IPS DF 6.9 (cell line): ENCODE results near the gene SLC25A38.
A peak's percentile ranks its signal among the peaks of the same experiment; 100 is the strongest.

Experiments
- DNase-seq: peaks from one replicate; pipeline ENCODE4 v3.0.0-alpha.2; 2013; ENCODE audit warnings: low read depth, low spot score
- H3K27ac ChIP-seq: one replicate; pipeline ENCODE4 v1.5.1; 2013; ENCODE audit warnings: low read length, control low read depth
- H3K27me3 ChIP-seq: 2 replicates; pipeline ENCODE4 v1.6.1; 2013; ENCODE audit warnings: mild to moderate bottlenecking, low read length; ENCODE audit not compliant: control insufficient read depth, insufficient read depth
- H3K36me3 ChIP-seq: 2 replicates; pipeline ENCODE4 v1.6.1; 2013; ENCODE audit warnings: low read length; ENCODE audit not compliant: control insufficient read depth, insufficient read depth
- H3K4me1 ChIP-seq: 2 replicates; pipeline ENCODE4 v1.6.1; 2013; ENCODE audit warnings: low read length; ENCODE audit not compliant: control insufficient read depth, insufficient read depth
- H3K4me3 ChIP-seq: 2 replicates; pipeline ENCODE4 v1.5.1; 2013; ENCODE audit warnings: mild to moderate bottlenecking, low read length
- H3K9me3 ChIP-seq: 2 replicates; pipeline ENCODE4 v1.6.1; 2013; ENCODE audit warnings: low read length, inconsistent platforms; ENCODE audit not compliant: control insufficient read depth, insufficient read depth
- WGBS: extraction: QIAGEN DNeasy Blood & Tissue Kit; methylation state at CpG from one replicate; pipeline ENCODE4 v1.1.7; 2013; ENCODE audit warnings: mixed read lengths, missing lambda C conversion rate; ENCODE audit not compliant: insufficient read length, insufficient coverage; 5-methylcytosine and 5-hydroxymethylcytosine counted together

Gene SLC25A38

GRCh38 chr3:39406368-39407258 lies 23.4 kb downstream of the SLC25A38 start, which contains the start of gene RPSA:
TSS of gene RPSA (plus strand) at chr3:39406720. CDS start at chr3:39407654, 934 bp downstream.
- peaks cover 30% of the 10 kb centered on the region; the same call in 1 of the 2 replicates for H3K36me3 ChIP-seq
- no peaks in the 10 kb centered on the region for H3K27me3 ChIP-seq
- peak within 1 kb of the TSS; percentile 85 for H3K4me3 ChIP-seq
- no CpG with 5 or more reads among the region's 63 CpGs for WGBS
- no peaks in the 10 kb centered on the region for H3K4me1 ChIP-seq
- H3K27ac ChIP-seq = no peak within 1 kb of the TSS
- peak; percentile 98 for DNase-seq
- H3K9me3 ChIP-seq = no peaks in the 10 kb centered on the region

- Histone ChIP-seq H3K27ac (no peak overlapping the region), H3K4me1 (no peaks in the 10 kb centered on the region), H3K4me3 (peak overlapping the region; percentile 85), H3K27me3 (no peaks in the 10 kb centered on the region), H3K9me3 (no peaks in the 10 kb centered on the region), H3K36me3 (peaks cover 36% of the 10 kb centered on the region; the same call in 1 of the 2 replicates)
- WGBS = no CpG with 5 or more reads among the region's 9 CpGs
- no peak for DNase-seq
Observed at GRCh38 chr3:39407259-39407629, 24.1 kb downstream of the SLC25A38 start.

GRCh38 chr3:39407773-39408492 lies 24.8 kb downstream of the SLC25A38 start:
- no peak overlapping the region for H3K27ac ChIP-seq
- peak overlapping the region; percentile 12; the same call in 1 of the 2 replicates for H3K4me3 ChIP-seq
- H3K27me3 ChIP-seq = no peaks in the 10 kb centered on the region
- no CpG with 5 or more reads among the region's 6 CpGs for WGBS
- no peaks in the 10 kb centered on the region for H3K4me1 ChIP-seq
- peaks cover 42% of the 10 kb centered on the region; the same call in 1 of the 2 replicates for H3K36me3 ChIP-seq
- H3K9me3 ChIP-seq = no peaks in the 10 kb centered on the region
- no peak for DNase-seq

GRCh38 chr3:39408493-39409372 lies 25.6 kb downstream of the SLC25A38 start:
- no peak overlapping the region for H3K27ac ChIP-seq
- no peaks in the 10 kb centered on the region for H3K4me1 ChIP-seq
- H3K4me3 ChIP-seq = no peak overlapping the region
- DNase-seq = no peak
- no peaks in the 10 kb centered on the region for H3K9me3 ChIP-seq
- H3K36me3 ChIP-seq = peaks cover 48% of the 10 kb centered on the region; the same call in 1 of the 2 replicates
- no peaks in the 10 kb centered on the region for H3K27me3 ChIP-seq
- WGBS = no CpG with 5 or more reads among the region's 21 CpGs

GRCh38 chr3:39409514-39410136 lies 26.5 kb downstream of the SLC25A38 start:
- Histone ChIP-seq H3K4me3 (no peak overlapping the region), H3K27ac (no peak overlapping the region), H3K36me3 (peaks cover 48% of the 10 kb centered on the region; the same call in 1 of the 2 replicates), H3K4me1 (no peaks in the 10 kb centered on the region), H3K9me3 (no peaks in the 10 kb centered on the region), H3K27me3 (no peaks in the 10 kb centered on the region)
- WGBS = no CpG with 5 or more reads among the region's 7 CpGs
- DNase-seq = no peak

- H3K36me3 ChIP-seq = peaks cover 48% of the 10 kb centered on the region; the same call in 1 of the 2 replicates
- no peak for DNase-seq
- no peak overlapping the region for H3K4me3 ChIP-seq
- WGBS = no CpG with 5 or more reads among the region's 7 CpGs
- H3K4me1 ChIP-seq = no peaks in the 10 kb centered on the region
- H3K27me3 ChIP-seq = no peaks in the 10 kb centered on the region
- no peaks in the 10 kb centered on the region for H3K9me3 ChIP-seq
- H3K27ac ChIP-seq = no peak overlapping the region
Observed at GRCh38 chr3:39410893-39411292, 27.7 kb downstream of the SLC25A38 start.

GRCh38 chr3:39412668-39413260 lies 29.6 kb downstream of the SLC25A38 start:
- H3K4me1 ChIP-seq = no peaks in the 10 kb centered on the region
- H3K9me3 ChIP-seq = no peaks in the 10 kb centered on the region
- no peaks in the 10 kb centered on the region for H3K27me3 ChIP-seq
- DNase-seq = no peak
- no CpG with 5 or more reads among the region's 9 CpGs for WGBS
- no peak overlapping the region for H3K4me3 ChIP-seq
- H3K36me3 ChIP-seq = peaks cover 48% of the 10 kb centered on the region; the same call in 1 of the 2 replicates
- no peak overlapping the region for H3K27ac ChIP-seq

GRCh38 chr3:39413691-39414420 lies 30.7 kb downstream of the SLC25A38 start:
- no CpG with 5 or more reads among the region's 6 CpGs for WGBS
- Histone ChIP-seq H3K4me1 (no peaks in the 10 kb centered on the region), H3K9me3 (no peaks in the 10 kb centered on the region), H3K36me3 (peaks cover 41% of the 10 kb centered on the region; the same call in 1 of the 2 replicates), H3K27ac (no peak overlapping the region), H3K27me3 (no peaks in the 10 kb centered on the region), H3K4me3 (no peak overlapping the region)
- DNase-seq = no peak

GRCh38 chr3:39414421-39414907 lies 31.3 kb downstream of the SLC25A38 start:
- no peaks in the 10 kb centered on the region; the same call in 1 of the 2 replicates for H3K4me1 ChIP-seq
- H3K9me3 ChIP-seq = no peaks in the 10 kb centered on the region
- H3K36me3 ChIP-seq = peaks cover 36% of the 10 kb centered on the region; the same call in 1 of the 2 replicates
- WGBS = no CpG with 5 or more reads among the region's 2 CpGs
- no peaks in the 10 kb centered on the region for H3K27me3 ChIP-seq
- DNase-seq = no peak
- H3K27ac ChIP-seq = no peak overlapping the region
- H3K4me3 ChIP-seq = no peak overlapping the region
